Fibroblast of the aortic adventitia (primary cell): ENCODE data around the gene TMEM203. TPM values are rescaled to one million over a fixed set of nuclear protein-coding genes. Genes with fewer than 3 reads are reported as not detected.
"Not testable (repeated sequence)": the region's sequence is repeated elsewhere in the genome, so short reads cannot be mapped to it uniquely, and the experiment has no call there.

Experiments
- DNase-seq: peaks from one replicate; pipeline ENCODE4 v3.0.0-alpha.2; 2010; ENCODE audit warnings: low read depth
- H3K4me3 ChIP-seq: 2 replicates; pipeline ENCODE4 v1.5.1; 2011; ENCODE audit warnings: low read depth, mild to moderate bottlenecking, control low read depth, low read length, moderate library complexity
- CTCF ChIP-seq: IDR thresholded peaks from 2 replicates; pipeline ENCODE4 v1.5.1; 2011; ENCODE audit warnings: mild to moderate bottlenecking, low read length, control low read depth, inconsistent platforms; ENCODE audit not compliant: insufficient read depth
- total RNA-seq: library from RNA; depleted of rRNA; stranded (reverse); fragments of >200 nt; gene quantifications from 2 replicates; pipeline ENCODE4 v1.2.3, GENCODE V29; 2012; ENCODE audit warnings: low replicate concordance

TMEM203 gene
- total RNA-seq, 1 donor = 32.3 TPM

- DNase-seq = no peak
Measured at GRCh38 chr9:137244486-137245449, 39.3 kb upstream of the TMEM203 start.

GRCh38 chr9:137243626-137244485 is 38.4 kb upstream of the TMEM203 start:
- DNase-seq = no peak
- TF ChIP-seq CTCF = no peak
- peak overlapping the region; percentile 37 for H3K4me3 ChIP-seq

More at GRCh38 chr9:137244486-137245449, 39.3 kb upstream of the TMEM203 start:
- no peak overlapping the region for H3K4me3 ChIP-seq
- TF ChIP-seq CTCF = no peak

- H3K4me3 ChIP-seq = peak overlapping the region; percentile 37
- DNase-seq = not testable (repeated sequence)
Measured at GRCh38 chr9:137243266-137243625, 37.8 kb upstream of the TMEM203 start.

GRCh38 chr9:137242269-137243203 is 37.1 kb upstream of the TMEM203 start:
- peak overlapping the region; percentile 82 for H3K4me3 ChIP-seq
- TF ChIP-seq CTCF = no peak
- DNase-seq = no peak

GRCh38 chr9:137241490-137242268 is 36.2 kb upstream of the TMEM203 start:
- TF ChIP-seq CTCF = no peak
- DNase-seq = peak; percentile 37
- H3K4me3 ChIP-seq = peak overlapping the region; percentile 82

GRCh38 chr9:137240841-137241489 is 35.5 kb upstream of the TMEM203 start, which contains the start of gene TUBB4B:
TUBB4B (plus strand) TSS chr9:137241287; CDS start chr9:137241361, 74 bp downstream.
- peak; percentile 100 for DNase-seq
- peak within 1 kb of the TSS; percentile 82 for H3K4me3 ChIP-seq
- no peak for TF ChIP-seq CTCF
